A549 treated with RU486 at 1 μM for 4 hours (cell line): ENCODE data around the gene ULK3. TPM values are rescaled to one million over a fixed set of nuclear protein-coding genes. Genes with fewer than 3 reads are reported as not detected.

Source experiments
- total RNA-seq: library from RNA; stranded (reverse); fragments of 200-300 nt; extraction: Qiagen RNA extraction; gene quantifications from 5 replicates; pipeline ENCODE4 v1.2.3, GENCODE V29; 2022; ENCODE audit warnings: low read depth

ULK3 gene
- total RNA-seq = 24.9 to 37.6 TPM (median 32.2 TPM) in 5 replicates

DNA sequence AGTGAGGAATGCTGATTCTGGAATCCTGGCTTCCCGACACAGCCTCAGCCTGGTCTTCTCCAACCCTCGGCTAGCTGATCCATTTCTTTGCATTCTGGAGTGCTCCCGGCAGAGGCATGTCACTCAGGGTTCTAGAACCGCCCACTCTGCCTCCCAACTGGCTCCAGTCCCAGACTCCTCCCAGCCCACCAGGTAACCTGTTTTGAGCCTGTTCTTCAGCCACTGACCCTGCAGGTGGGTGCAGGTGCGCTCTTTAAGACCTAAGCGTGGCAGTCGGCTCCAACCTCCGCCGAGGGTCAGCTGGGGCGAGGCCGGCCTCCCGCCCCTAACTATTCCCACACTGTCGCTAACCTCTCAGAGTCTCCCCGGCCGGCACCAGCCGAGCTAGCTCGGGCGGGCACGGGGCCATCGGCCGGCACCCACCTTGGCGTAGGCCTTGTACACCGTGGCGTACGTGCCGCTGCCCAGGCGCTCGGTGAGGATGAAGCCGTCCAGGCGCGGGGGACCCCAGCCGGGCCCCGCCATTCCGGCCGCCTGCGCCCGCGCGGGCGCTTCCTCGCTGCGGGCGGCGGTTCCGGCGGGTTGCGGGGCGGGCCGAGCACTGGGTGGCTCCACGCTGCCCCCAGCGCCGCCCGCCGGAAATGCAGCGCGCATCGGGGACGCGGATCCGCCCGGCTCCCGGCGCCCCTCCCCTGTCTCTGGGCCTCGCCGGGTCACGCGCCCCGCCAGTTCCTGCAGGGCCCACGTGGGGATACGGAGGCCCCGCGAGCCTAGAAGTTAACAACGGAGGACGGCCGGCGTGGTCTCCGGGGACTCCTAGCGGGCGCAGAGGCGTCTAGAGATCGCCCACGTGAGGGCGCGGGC lies at the start of gene ULK3:
Gene ULK3 (minus strand): TSS at position 576 of the 864 bp plus-strand sequence. CDS start 51 bp downstream, at position 525.

DNA sequence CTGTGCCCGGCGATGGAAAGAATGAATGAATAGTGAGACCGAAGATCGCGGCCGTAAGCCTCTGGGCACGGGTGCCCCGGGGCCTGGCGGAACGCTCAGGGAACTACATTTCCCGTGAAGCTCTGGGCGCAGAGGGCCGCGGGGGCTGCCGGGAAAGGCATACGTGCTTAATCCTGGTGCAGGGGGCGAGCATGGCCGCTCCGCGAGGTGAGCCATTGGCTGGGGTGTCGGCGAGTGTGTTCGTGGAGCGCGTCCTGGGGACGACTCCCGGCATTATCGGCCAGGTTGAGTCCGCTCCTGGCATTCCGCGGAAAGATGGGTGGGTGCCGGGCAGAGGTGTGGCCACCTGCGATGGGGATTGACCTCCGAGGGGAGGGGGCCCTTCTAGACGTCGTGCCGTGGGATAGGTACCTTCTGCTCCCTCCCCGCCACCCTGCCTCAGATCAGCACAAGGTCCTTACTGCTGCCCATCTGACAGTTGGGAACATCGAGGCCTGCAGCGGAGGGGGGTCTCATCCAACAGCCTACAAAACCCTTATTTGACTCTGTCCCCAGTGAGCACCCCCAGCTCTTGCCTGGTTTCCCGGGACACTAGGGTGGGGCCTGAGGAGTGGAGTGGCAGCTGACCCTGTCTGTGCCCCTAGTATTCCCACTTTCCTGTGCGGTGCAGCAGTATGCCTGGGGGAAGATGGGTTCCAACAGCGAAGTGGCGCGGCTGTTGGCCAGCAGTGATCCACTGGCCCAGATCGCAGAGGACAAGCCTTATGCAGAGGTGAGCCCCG lies 47.1 kb upstream of the ULK3 start, which contains the start of gene MPI:
Gene MPI (plus strand): TSS at position 160 of the 782 bp plus-strand sequence. CDS start 32 bp downstream, at position 192.

DNA sequence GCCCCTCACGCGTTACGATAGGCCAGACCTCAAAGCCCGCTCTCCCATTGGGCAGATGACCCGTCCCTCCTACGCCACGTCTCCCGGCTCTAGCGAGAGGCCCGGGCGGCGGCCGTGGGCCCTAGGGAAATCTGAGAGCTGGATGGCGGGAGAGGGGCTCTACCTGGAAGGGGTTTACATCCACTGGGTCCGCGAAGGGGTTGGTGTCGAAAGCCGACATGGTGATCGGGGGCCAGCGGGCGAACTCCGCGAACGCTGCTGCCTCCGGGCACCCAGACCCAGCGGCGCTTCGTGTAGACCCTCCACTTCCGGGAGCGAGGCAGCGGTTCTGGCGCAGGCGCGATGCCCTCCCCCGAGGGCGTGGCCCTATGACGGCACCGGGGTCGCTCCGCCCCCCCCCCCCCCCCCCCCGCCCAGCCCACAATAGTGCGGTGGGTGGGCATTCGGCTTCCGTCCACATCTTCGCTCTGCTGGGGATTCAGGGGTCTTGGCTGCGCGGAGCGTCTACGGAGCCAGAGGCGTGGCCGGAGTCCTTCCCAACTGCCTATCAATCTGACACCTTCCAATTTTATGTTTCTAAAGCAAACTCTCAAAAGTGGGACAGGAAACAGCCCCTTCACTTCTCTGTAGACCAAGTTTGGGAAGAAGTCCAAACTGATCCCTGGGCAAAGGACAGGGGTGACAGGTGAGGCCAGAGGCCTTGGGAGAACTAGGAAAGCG lies 30.2 kb upstream of the ULK3 start, which contains the start of gene SCAMP2:
Gene SCAMP2 (minus strand): TSS at position 330 of the 720 bp plus-strand sequence. CDS start 110 bp downstream, at position 220.

DNA sequence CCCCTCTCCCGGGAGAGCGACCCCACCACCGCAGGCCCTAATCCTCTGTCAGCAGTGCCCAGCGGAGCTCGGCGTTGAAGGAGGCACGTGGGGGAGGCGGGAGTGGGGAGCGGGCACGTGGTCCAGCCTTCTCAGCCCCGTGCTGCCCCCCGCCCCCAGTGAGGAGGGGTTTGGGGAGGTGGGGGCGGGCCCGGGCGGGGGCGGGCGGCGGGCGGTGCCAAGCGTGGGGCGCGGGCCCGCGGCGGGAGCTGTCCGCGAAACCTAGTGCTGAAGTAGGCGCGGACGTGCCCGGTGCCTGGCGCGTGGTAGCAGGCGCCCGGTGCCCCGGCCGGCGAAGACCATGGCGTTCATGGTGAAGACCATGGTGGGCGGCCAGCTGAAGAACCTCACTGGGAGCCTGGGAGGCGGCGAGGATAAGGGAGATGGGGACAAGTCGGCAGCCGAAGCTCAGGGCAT lies 16.6 kb downstream of the ULK3 start, which contains the start of gene CPLX3:
Gene CPLX3 (plus strand): TSS at position 264 of the 456 bp plus-strand sequence. CDS start 77 bp downstream, at position 341.

GRCh38 chr15:74812533-74812932 lies 30.4 kb downstream of the ULK3 start, which contains the start of gene LMAN1L:
Gene LMAN1L, plus strand, starts transcription at chr15:74812835. Its CDS starts 20 bp downstream, at chr15:74812855.

Other genes starting within 250 kb of the ULK3 start
- 34.7 to 46.1 TPM (median 37.4 TPM) in 5 replicates for gene CLK3, start 227.3 kb downstream of the ULK3 start, total RNA-seq
- 17.9 to 20.1 TPM (median 19.6 TPM) in 5 replicates for gene EDC3, start 147.1 kb downstream of the ULK3 start, total RNA-seq
- 1.3 to 2.6 TPM (median 1.9 TPM) in 5 replicates for gene CYP1A1, start 117.6 kb downstream of the ULK3 start, total RNA-seq
- not detected in 5 replicates for gene CYP1A2, start 94.3 kb downstream of the ULK3 start, total RNA-seq
- gene CSK, start 61.1 kb downstream of the ULK3 start, total RNA-seq = 56.4 to 66.1 TPM (median 62.3 TPM) in 5 replicates
- not detected in 5 replicates for gene LMAN1L, start 30.3 kb downstream of the ULK3 start, total RNA-seq
- not detected in 5 replicates for gene CPLX3, start 16.5 kb downstream of the ULK3 start, total RNA-seq
- 56.5 to 67.5 TPM (median 62.0 TPM) in 5 replicates for gene SCAMP2, start 30.2 kb upstream of the ULK3 start, total RNA-seq
- 29.5 to 38.5 TPM (median 32.8 TPM) in 5 replicates for gene MPI, start 46.9 kb upstream of the ULK3 start, total RNA-seq
- 28.6 to 38.9 TPM (median 34.3 TPM) in 5 replicates for gene FAM219B, start 63.7 kb upstream of the ULK3 start, total RNA-seq
- gene COX5A, start 94.9 kb upstream of the ULK3 start, total RNA-seq = 518 to 689 TPM (median 562 TPM) in 5 replicates
- 21.4 to 32.8 TPM (median 29.8 TPM) in 5 replicates for gene RPP25, start 113.6 kb upstream of the ULK3 start, total RNA-seq
- gene SCAMP5, start 152.4 kb upstream of the ULK3 start, total RNA-seq = 11.2 to 15.7 TPM (median 14.7 TPM) in 5 replicates
- gene PPCDC, start 180.4 kb upstream of the ULK3 start, total RNA-seq = 14.9 to 25.1 TPM (median 20.8 TPM) in 5 replicates